Glomerular visceral epithelial cell (primary cell): ENCODE measurements around the gene MYCN.
"Not testable (repeated sequence)": the region's sequence is repeated elsewhere in the genome, so short reads cannot be mapped to it uniquely, and the experiment has no call there.

Source experiments
- DNase-seq: peaks from one replicate; pipeline ENCODE4 v3.0.0-alpha.2; 2016; ENCODE audit errors: extremely low spot score

Gene MYCN

DNA sequence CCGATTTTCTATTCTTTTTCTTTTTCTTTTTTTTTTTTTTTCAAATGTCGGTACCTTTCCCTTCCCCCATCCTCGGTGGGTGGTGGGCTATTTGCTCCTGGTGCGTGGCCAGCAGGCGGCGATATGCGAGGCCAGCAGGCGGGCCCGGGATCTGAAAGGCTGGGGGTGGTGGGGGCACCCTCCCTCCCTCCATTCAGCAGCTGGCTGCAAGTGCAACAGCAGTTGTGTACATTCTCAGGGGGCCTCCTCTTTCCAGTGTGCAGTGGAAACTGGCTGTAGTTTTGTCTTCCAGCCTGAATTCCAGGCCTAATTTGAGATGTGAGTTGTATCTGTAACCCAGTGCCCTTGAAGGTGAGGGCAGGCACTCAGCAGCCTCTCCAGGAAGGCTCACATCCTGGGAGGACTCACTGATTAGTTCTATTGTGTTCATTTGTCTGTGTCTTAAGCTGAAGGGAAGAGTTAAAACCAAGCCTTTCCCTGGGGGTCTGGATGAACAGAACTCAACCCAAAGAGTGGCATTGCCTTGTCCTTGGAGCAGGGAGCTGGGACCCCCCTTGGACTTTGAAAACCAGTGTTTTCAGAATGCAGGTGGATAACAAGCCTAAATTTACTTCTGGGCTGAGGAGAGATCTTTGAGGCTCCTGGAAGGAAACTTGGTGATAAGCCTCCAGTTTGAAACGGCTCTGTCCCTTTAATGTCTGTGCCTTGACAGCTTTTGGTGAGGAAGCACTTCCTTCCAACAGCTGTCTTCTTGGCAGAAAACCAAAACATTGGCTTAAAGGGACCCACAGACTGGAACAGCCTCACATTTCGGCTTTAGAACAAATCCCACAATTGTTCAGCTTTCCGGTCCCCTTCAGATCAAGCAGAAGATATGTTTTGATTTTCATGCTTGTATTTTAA lies 3.3 kb downstream of the MYCN start:
- DNase-seq: no peak

DNA sequence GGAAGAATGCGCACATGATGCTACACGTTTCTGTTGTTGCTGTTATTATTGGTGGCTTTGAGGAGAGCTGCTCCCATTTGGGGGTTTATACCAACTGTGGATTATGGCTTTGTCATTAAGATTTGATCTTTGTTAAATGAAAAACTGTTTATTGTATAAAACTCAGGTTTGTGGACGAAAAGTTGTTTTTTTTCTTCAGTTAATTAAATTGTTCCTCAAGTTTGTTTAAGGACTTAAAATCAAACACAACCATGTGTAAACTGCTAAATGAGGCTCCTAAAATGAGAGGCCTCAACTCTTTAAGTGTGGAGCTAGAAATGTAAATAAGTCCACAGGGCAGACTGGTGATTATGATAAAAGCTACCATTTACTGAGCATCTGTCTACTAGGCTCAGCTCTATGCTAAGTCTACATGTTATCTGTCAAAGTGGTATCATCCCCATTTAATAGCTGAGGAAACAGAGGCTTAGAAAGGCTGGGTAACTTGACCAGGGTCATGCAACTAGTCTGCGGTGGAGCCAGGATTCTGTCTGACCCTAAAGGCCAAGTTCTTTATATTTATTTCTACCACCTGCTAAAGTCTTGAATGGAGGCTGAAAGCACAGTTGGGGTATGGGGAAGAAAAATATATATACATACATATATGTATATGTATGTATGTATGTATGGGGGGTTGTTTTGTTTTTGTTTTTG lies 4.1 kb downstream of the MYCN start:
- no peak for DNase-seq

DNA sequence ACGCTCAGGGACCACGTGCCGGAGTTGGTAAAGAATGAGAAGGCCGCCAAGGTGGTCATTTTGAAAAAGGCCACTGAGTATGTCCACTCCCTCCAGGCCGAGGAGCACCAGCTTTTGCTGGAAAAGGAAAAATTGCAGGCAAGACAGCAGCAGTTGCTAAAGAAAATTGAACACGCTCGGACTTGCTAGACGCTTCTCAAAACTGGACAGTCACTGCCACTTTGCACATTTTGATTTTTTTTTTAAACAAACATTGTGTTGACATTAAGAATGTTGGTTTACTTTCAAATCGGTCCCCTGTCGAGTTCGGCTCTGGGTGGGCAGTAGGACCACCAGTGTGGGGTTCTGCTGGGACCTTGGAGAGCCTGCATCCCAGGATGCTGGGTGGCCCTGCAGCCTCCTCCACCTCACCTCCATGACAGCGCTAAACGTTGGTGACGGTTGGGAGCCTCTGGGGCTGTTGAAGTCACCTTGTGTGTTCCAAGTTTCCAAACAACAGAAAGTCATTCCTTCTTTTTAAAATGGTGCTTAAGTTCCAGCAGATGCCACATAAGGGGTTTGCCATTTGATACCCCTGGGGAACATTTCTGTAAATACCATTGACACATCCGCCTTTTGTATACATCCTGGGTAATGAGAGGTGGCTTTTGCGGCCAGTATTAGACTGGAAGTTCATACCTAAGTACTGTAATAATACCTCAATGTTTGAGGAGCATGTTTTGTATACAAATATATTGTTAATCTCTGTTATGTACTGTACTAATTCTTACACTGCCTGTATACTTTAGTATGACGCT lies 5.8 kb downstream of the MYCN start:
- no peak for DNase-seq

DNA sequence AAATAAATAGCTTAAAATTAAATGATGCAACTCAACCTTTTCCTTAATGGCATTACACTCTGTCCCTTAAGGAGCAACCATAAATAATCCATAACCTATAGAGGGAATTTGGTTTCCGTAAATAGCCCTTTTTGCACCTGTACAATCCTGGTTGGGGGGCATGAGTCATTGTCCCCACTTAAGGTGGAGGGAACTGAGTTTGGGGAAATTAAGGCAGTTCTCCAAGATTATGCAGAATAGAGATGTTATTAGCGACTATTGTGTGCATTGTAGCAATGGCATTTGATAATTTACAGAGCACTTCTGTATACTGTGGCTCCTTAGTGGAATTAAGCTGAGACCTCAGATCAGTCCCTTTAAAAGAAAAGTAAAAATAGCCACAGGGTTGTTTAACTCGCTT lies 6.6 kb downstream of the MYCN start:
- no peak for DNase-seq

DNA sequence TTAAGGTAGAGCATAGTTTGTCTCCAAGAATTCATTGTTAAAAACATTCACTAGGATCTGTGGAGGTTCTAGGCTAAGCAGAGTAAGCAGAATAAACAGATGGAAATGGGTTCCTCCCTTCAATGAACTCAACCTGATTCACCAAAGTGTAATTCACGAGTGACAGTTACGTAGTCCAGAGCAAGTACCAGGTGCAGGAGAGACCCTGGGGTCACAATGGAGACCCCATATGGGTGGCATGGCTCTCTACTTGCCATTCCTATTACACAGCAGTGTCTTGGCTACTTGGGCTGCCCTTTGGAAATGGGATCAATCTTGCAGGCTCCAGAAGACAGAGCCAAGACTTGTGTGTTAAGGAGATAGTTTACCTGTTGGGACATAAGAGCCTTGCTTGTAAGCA lies 7.1 kb downstream of the MYCN start:
- DNase-seq: no peak

DNA sequence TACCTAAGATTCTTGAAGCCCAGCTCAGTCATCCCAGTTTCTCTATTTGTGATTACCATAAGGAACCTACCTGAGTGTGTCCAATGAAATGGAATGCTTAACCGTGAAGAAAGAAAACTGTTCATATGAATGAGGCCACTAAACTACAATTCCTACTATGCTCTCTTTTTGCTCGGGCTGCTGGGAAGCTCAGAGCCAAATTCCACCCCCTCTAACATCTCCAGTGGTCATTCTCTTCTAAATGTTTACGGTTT lies 8.3 kb downstream of the MYCN start:
- no peak for DNase-seq

DNA sequence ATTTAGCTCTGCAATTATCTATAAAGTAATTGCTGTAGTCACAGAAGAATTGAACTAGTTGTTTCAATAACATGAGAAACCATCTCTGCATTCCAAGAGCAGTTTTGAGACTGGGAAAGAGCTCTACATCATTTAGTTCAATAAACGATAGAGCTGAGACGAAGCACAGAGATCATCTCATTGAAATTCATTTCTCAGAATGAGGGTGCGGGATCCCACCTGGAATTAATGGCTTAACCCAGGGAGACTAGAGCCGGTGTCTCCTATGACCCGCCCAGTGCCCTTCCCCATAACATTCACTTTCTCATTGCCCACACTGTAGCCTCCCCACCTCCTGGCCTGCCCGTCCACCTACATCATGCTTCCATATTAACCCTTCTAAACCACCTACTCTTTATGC lies 8.8 kb downstream of the MYCN start:
- DNase-seq: no peak

DNA sequence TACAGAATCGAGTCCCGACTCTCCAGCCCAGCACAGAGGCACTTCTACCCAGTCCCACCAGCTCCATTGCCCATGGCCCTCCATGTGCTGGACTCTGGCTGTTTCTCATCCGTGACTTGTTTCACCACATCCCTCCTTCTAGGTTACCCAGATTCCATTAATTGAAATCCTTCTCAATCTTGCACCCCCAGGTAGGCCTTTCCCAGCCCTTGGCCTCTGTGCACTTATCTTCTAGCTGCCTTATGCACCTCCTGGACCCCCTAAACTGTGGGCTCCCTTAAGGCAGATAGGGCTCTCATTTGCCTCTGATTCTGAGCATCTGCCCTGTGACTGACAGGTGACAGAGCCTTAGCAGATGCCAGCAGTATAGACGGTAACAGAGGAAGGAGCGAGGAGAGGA lies 9.2 kb downstream of the MYCN start:
- DNase-seq: no peak

DNA sequence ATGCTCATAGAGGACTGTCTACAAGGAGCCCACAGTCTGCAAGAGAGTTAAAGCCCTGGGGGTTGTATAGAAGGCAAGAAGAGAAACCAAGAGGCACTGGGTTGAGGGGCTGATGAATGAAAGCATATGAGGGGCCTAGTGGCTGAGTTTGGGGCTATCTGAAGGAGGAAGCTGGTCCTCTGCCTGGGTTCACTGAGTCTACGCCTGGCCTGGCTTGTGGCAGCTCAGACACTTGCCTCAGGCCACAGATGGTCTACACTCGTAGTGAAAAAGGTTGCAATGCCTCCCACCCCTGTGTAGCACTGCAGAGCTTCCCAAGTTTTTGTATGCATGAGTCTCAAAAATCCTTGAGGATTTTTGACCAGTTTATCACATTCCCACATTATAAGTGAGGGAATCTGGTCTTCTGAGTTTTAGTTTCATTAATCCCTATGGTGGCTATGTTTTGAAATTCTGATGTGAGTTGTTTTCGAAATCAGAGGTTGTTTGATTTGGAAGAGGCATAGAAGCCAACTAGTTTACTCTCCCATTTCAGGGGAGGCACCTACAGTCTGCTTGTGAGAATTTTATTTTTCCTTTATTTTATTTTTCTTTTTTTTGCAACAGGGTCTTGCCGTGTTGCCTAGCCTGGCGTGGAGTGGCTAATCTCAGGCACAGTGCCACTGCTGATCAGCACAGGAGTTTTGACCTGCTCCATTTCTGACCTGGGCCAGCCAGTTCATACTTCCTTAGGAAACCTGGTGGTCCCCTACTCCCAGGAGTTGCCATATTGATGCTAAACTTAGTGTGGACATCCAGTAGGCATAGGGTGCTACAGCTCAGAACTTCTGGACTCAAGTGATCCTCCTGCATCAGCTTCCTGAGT lies 10.0 kb downstream of the MYCN start:
- DNase-seq: no peak

DNA sequence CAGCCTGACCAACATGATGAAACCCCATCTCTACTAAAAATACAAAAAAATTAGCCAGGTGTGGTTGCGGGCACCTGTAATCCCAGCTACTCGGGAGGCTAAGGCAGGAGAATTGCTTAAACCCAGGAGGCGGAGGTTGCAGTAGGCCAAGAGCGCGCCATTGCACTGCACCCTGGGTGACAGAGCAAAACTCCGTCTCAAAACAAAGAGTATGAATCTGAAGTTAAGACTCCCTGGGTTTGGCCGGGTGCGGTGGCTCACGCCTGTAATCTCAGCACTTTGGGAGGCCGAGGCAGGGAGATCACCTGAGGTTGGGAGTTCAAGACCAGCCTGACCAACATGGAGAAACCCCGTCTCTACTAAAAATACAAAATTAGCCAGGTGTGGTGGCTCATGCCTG lies 11.6 kb downstream of the MYCN start:
- not testable (repeated sequence) for DNase-seq

DNA sequence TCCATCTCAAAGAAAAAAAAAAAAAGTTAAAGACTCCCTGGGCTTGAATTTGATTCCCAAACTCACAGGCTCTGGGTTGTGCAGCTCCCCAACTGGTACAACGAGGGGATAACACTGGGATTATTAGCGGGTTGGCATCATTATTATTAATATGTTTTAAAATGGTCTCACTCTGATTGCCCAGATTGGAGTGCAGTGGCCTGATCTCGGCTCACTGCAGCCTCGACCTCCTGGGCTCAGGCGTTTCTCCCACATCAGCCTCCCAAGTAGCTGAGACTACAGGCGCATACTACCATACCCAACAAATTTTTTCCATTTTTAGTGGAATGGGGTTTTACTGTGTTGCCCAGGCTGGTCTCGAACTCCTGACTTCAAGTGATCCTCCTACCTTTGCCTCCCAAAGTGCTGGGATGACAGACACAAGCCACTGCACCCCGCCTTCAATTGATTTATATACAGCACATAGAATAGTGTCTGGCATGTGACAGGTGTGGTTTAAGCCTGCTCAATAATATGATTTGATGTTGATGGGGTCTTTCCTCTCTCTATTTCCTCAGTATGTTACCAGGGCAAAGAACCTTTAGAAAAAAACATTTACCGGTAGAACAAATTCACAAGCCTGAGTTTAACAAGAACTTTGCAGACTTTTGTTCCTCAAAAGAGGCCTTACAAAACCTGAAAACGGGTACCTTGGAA lies 12.2 kb downstream of the MYCN start:
- DNase-seq: no peak

DNA sequence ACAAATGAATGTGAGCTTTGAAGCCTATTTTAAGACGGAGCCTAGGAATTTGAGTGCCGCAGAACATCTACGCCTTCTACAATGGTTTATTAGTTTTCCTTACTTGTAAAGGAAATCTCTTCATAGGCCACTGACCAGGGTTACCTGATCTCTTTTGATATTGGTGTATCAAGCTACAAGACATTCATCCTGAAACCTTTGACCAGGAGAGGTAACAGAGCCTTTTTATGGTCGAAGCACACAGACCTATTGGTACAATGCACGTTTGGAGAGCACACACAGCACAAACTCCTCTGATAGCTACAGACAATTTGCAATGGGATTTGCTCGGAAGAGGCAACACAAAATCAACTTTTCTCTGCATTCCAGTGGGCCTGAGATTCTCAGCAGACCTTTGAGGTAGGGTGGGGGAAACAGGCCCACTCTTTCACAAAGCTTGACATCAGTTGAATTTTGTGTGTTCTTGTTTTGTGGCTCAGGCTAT lies 12.8 kb downstream of the MYCN start:
- no peak for DNase-seq

DNA sequence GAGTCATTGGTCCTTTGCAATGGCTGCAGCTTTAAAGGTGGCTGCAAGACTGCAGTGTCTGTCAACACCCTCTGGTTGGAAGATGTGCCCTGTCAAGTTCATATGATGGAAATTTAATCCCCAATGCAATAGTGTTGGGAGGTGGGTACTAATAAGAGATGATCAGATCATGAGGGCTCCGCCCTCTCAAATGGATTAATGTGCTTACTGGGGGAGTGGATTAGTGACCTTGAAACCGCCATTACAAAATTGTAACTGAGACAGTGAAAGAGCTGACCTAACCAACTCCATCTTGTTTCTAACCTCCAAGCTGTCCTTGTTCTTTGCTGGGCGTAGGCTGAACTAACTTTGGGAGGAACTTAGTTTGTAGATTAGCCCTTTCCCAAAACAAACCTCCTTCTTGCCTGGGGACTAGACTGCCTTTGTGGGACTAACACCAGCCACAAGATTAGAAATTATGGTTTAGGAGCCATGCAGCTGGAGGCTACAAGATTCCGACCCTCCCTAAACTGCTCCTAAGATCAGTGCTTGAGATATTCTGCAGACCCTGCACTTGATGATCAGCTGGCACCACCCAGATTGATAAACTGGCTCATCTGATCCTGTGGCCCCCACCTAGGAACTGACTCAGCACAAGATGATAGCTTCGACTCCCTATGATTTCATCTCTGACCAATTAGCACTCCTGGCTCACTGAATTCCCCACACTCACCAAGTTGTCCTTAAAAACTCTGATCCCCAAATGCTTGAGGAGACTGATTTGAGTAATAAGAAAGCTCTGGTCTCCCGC lies 13.7 kb downstream of the MYCN start:
- DNase-seq: no peak

DNA sequence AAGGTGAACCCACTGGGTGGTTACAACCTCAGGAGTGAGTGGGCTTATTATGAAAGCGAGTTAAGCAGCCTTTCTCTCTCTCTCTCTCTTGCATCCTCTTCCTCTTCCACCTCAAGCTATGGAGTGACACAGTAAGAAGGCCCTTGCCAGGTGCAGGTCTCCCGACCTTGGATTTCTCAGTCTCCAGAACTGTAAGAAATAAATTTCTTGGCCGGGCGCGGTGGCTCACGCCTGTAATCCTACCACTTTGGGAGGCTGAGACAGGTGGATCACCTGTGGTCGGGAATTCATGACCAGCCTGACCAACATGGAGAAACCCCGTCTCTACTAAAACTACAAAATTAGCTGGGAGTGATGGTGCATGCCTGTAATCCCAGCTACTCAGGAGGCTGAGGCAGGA lies 14.4 kb downstream of the MYCN start:
- no peak for DNase-seq

DNA sequence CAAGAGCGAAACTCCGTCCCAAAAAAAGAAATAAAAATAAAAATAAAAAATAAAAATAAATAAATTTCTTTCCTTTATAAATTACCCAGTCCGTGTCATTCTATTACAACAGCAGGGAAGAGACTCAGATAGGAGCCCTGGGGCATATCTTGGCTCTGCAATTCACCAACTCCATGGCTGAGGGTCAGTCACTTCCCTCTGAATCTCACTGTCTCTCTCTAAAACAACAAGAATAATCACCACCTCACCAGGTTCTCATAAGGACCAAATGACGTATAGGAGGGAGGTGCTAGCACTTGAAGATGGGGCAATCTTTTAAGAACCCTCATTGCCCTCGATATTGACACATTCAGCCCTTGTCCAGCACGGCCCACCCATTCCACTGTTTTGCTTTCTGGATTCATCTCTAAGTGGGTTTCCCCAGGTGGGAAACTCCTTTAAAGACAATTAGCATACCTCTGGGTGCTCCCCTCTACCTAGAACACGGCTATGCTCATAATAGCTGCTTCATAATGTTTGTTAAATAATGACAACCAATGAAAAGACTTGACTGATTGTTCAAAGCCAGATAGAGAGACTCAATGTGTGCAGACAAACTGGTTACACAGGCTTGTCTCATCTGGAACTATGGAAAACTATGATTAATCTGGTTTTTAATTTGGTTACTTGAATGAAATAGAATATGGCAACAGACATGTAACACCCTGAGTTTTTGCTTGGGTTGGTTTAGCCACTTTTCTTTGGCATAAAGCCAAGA lies 15.1 kb downstream of the MYCN start:
- no peak for DNase-seq

DNA sequence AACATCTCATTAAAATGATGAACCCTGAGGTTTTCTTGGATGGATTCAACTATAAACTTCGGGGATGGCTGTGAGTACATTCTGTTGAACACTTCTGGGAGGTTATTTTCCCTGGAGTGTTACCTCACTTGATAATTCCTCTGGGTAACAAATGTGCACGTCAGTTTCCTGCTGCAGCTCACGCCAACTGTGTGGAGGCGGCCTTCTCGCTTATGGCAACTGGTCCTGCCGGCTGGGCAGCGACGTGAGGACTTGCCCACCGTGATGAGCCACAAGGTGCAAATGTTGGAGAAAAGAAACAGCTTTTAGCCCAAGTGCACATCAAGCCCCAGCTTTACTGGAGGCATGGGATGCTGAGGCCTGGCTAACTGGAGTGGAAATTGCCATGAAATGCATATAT lies 15.9 kb downstream of the MYCN start:
- DNase-seq: no peak

DNA sequence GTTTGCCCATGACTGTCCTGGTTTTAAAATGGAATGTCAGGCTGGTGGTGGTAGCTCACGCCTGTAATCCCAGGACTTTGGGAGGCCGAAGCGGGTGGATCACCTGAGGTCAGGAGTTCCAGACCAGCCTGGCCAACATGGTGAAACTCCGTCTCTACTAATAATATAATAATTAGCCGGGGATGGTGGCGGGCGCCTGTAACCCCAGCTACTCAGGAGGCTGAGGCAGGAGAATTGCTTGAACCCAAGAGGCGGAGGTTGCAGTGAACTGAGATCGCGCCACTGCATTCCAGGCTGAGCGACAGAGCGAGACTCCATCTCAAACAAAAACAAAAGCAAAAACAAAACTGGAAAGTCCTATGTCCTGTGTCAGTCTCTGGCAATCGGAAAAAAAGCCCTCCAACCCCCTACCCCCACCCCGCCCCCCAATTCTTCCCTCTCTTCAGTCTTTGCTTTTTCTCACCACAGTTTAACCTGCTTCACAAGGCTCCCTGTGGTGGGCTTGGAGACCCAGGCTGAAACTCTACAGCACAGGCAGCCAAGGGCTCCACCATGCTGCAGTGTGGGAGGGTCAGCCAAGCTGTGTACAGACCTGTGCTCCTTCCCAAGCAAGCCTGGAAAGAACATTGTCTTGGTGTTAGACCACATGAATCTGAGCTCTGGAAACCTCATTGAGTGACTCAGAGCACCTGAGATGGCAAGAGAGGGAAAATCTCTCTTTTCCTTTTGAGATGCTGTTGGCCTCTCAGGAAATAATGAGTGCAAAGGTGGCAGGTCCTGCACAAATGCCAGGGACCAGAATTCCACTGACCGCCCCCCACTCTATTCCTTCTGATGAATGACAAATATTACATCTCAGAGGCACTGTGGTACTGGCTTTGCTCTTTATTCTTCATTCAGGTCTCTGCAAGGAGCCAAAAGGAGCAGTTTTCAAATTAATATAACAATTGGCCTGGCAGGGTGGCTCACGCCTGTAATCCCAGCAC lies 16.7 kb downstream of the MYCN start:
- DNase-seq: no peak
